CD4-positive, CD25-positive, alpha-beta regulatory T cell (primary cell): Measurements from ENCODE around the gene MMEL1. TPM values are rescaled to one million over a fixed set of nuclear protein-coding genes. Genes with fewer than 3 reads are reported as not detected.
A peak's percentile ranks its signal among the peaks of the same experiment; 100 is the strongest.

Experiments
- ATAC-seq, 2 donors: fragments of 150-1000 bp; cut with Tn5 transposase; one replicate each; pipeline ENCODE4 v1.10.0; 2021; ENCODE audit warnings: low read depth in 2 of 2, moderate number of reproducible peaks in 2 of 2, moderate library complexity in 1 of 2
- DNase-seq, 3 donors: peaks; one replicate each; pipeline versions ENCODE4 v3.0.0 to v3.0.0-alpha.2; 2012 to 2022; ENCODE audit warnings: mixed read lengths in 1 of 3
- H3K27ac ChIP-seq: one replicate; pipeline ENCODE4 v1.7.0; 2013; ENCODE audit warnings: mild to moderate bottlenecking, low read length; ENCODE audit not compliant: insufficient read depth, poor library complexity, severe bottlenecking
- H3K27me3 ChIP-seq: one replicate; pipeline ENCODE4 v1.7.0; 2013; ENCODE audit warnings: low read length; ENCODE audit not compliant: control insufficient read depth, insufficient read depth
- H3K36me3 ChIP-seq: one replicate; pipeline ENCODE4 v1.7.0; 2013; ENCODE audit warnings: mild to moderate bottlenecking, low read length, moderate library complexity; ENCODE audit not compliant: control insufficient read depth, insufficient read depth
- H3K4me1 ChIP-seq: 2 replicates; pipeline ENCODE4 v1.7.0; 2013; ENCODE audit warnings: mild to moderate bottlenecking, low read length; ENCODE audit not compliant: insufficient read depth, control insufficient read depth, poor library complexity, severe bottlenecking
- H3K4me3 ChIP-seq: one replicate; pipeline ENCODE4 v1.7.0; 2013; ENCODE audit warnings: low read depth, mild to moderate bottlenecking, low read length, moderate library complexity
- H3K9me3 ChIP-seq, 2 experiments: 1 replicate in 1 of 2; 2 replicates in 1 of 2; pipeline ENCODE4 v1.7.0; 2013; ENCODE audit warnings: low read length in 2 of 2, mild to moderate bottlenecking in 1 of 2, moderate library complexity in 1 of 2; ENCODE audit not compliant: control insufficient read depth in 2 of 2
- H3K27ac Mint-ChIP-seq, 3 donors: one replicate each; pipeline ENCODE4 v1.8.0; 2020 to 2022; ENCODE audit warnings: mild to moderate bottlenecking in 3 of 3, mixed read lengths in 3 of 3, moderate library complexity in 2 of 3
- H3K27me3 Mint-ChIP-seq: one replicate; pipeline ENCODE4 v1.8.0; 2022; ENCODE audit warnings: mild to moderate bottlenecking, mixed read lengths
- H3K36me3 Mint-ChIP-seq: one replicate; pipeline ENCODE4 v1.8.0; 2020; ENCODE audit warnings: mixed read lengths
- H3K4me1 Mint-ChIP-seq, 4 donors: one replicate each; pipeline ENCODE4 v1.8.0; 2020 to 2022; ENCODE audit warnings: mixed read lengths in 4 of 4, mild to moderate bottlenecking in 1 of 4
- H3K4me3 Mint-ChIP-seq, 4 donors: one replicate each; pipeline ENCODE4 v1.8.0; 2020 to 2022; ENCODE audit warnings: mild to moderate bottlenecking in 4 of 4, mixed read lengths in 4 of 4, moderate library complexity in 3 of 4
- H3K9me3 Mint-ChIP-seq, 7 donors: one replicate each; pipeline ENCODE4 v1.8.0; 2020 to 2022; ENCODE audit warnings: mixed read lengths in 7 of 7, mild to moderate bottlenecking in 3 of 7, moderate library complexity in 2 of 7
- polyA plus RNA-seq, 4 donors: library from polyadenylated mRNA; unstranded; fragments of 300-500 nt; fragmentation: Illumina TruSeq; gene quantifications; one replicate each; pipeline ENCODE4 v1.2.3, GENCODE V29; 2021
- total RNA-seq: library from RNA; stranded (reverse); gene quantifications from one replicate; pipeline ENCODE4 v1.2.3, GENCODE V29; 2022

Gene MMEL1
- total and polyA plus RNA-seq, 5 donors from 2014 or later, result 0.79 to 18.1 (median 15.2) TPM

- Histone ChIP-seq H3K27ac (no peak overlapping the region), H3K36me3 (peaks cover 4% of the 10 kb centered on the region), H3K9me3 (no peaks in the 10 kb centered on the region), H3K4me3 (no peak overlapping the region), H3K4me1 (peaks cover 36% of the 10 kb centered on the region), H3K27me3 (no peaks in the 10 kb centered on the region)
- H3K27me3 Mint-ChIP-seq, result no peaks in the 10 kb centered on the region
- H3K36me3 Mint-ChIP-seq, result no peaks in the 10 kb centered on the region
- no peak for ATAC-seq
- no peak for DNase-seq
- H3K9me3 Mint-ChIP-seq, result no peaks in the 10 kb centered on the region
- H3K4me3 Mint-ChIP-seq, result peak overlapping the region; percentile 32 to 76 (median 52)
- peaks cover 7 to 33% (median 15%) of the 10 kb centered on the region in 4 donors for H3K4me1 Mint-ChIP-seq
- no peak overlapping the region for H3K27ac Mint-ChIP-seq
Measured at GRCh38 chr1:2588661-2589430, 44.0 kb downstream of the MMEL1 start.

GRCh38 chr1:2587860-2588571 lies 44.8 kb downstream of the MMEL1 start:
- no peaks in the 10 kb centered on the region for H3K9me3 ChIP-seq
- Mint-ChIP-seq H3K27me3 (no peaks in the 10 kb centered on the region), H3K9me3 (no peaks in the 10 kb centered on the region), H3K27ac (no peak overlapping the region), H3K4me1 (peaks cover 15 to 41% (median 22%) of the 10 kb centered on the region in 4 donors), H3K4me3 (peak overlapping the region; percentile 68 to 90 (median 84)), H3K36me3 (no peaks in the 10 kb centered on the region)
- ATAC-seq (no peak), DNase-seq (no peak)
- H3K4me1 ChIP-seq, result peaks cover 41% of the 10 kb centered on the region
- peaks cover 4% of the 10 kb centered on the region for H3K36me3 ChIP-seq
- H3K4me3 ChIP-seq, result no peak overlapping the region
- H3K27me3 ChIP-seq, result no peaks in the 10 kb centered on the region
- peak overlapping the region; percentile 1 for H3K27ac ChIP-seq

DNA sequence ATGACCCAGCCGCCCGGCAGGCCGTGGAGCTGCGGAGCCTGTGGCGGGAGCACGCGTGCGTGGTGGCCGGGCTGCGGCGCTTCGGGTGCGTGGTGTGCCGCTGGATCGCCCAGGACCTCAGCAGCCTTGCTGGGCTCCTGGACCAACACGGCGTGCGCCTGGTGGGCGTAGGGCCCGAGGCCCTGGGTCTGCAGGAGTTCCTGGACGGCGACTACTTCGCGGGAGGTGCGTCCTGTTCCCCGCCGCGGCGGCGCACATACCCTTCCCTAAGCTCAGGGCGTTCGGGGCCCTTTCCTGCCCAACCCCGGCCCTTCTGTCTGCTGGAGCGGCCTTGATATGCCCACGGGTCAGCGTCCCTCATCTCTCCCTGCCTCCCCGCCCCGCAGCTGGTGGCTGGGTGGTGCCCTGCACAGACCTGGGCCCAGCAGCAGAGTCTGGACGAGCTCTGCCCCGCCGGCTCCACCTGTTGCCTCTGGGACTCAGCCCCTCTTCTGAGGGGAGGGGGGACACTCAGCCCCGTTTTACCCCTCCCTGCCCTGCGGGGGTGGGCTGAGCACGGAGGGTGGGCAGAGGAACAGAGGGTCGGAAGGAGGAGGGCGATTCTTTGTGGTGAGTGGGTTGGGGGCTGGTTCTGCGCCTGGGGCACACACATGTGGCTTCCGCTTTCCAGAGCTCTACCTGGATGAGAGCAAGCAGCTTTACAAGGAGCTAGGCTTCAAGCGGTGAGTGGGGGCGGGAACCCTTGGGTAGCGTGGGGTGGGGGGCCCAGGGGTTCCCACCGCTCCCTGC lies 45.6 kb downstream of the MMEL1 start:
- Histone ChIP-seq H3K27me3 (no peaks in the 10 kb centered on the region), H3K36me3 (peaks cover 4% of the 10 kb centered on the region), H3K4me3 (no peak overlapping the region), H3K27ac (peak overlapping the region; percentile 98), H3K9me3 (no peaks in the 10 kb centered on the region), H3K4me1 (peaks cover 48% of the 10 kb centered on the region)
- Mint-ChIP-seq H3K27ac (peak overlapping the region in 1 of 3 donors; percentile 44), H3K4me3 (peak overlapping the region; percentile 68 to 90 (median 84)), H3K36me3 (no peaks in the 10 kb centered on the region), H3K9me3 (no peaks in the 10 kb centered on the region), H3K27me3 (no peaks in the 10 kb centered on the region), H3K4me1 (peaks cover 16 to 45% (median 26%) of the 10 kb centered on the region in 4 donors)
- ATAC-seq (no peak), DNase-seq (peak in 1 of 3 donors; percentile 57)

- Histone ChIP-seq H3K9me3 (no peaks in the 10 kb centered on the region), H3K4me1 (peaks cover 53% of the 10 kb centered on the region), H3K4me3 (peak within 1 kb of the TSS; percentile 82), H3K27ac (peak within 1 kb of the TSS; percentile 98), H3K36me3 (peaks cover 4% of the 10 kb centered on the region), H3K27me3 (no peaks in the 10 kb centered on the region)
- peak within 1 kb of the TSS; percentile 90 to 97 (median 94) for H3K4me3 Mint-ChIP-seq
- peak within 1 kb of the TSS; percentile 95 to 99 (median 98) for H3K27ac Mint-ChIP-seq
- H3K36me3 Mint-ChIP-seq, result peaks cover 3% of the 10 kb centered on the region
- ATAC-seq (peak; percentile 72), DNase-seq (peak; percentile 94 to 98 (median 95))
- H3K9me3 Mint-ChIP-seq, result peaks cover 0 to 3% (median 0%) of the 10 kb centered on the region in 7 donors
- peaks cover 18 to 53% (median 33%) of the 10 kb centered on the region in 4 donors for H3K4me1 Mint-ChIP-seq
- H3K27me3 Mint-ChIP-seq, result no peaks in the 10 kb centered on the region
Measured at GRCh38 chr1:2586154-2587070, 46.4 kb downstream of the MMEL1 start, which contains the start of gene PRXL2B. PRXL2B (plus strand) TSS chr1:2586777; CDS start chr1:2586886, 109 bp downstream.

GRCh38 chr1:2585318-2586092 lies 47.3 kb downstream of the MMEL1 start:
- Mint-ChIP-seq H3K9me3 (peaks cover 0 to 3% (median 0%) of the 10 kb centered on the region in 7 donors), H3K36me3 (peaks cover 4% of the 10 kb centered on the region), H3K4me1 (peaks cover 19 to 59% (median 39%) of the 10 kb centered on the region in 4 donors), H3K27me3 (no peaks in the 10 kb centered on the region), H3K4me3 (peak overlapping the region; percentile 90 to 97 (median 94)), H3K27ac (peak overlapping the region; percentile 93 to 99 (median 98))
- Histone ChIP-seq H3K4me3 (peak overlapping the region; percentile 82), H3K4me1 (peaks cover 62% of the 10 kb centered on the region), H3K27ac (peak overlapping the region; percentile 98), H3K9me3 (no peaks in the 10 kb centered on the region), H3K27me3 (no peaks in the 10 kb centered on the region), H3K36me3 (peaks cover 4% of the 10 kb centered on the region)
- DNase-seq (peak; percentile 64 to 87 (median 79)), ATAC-seq (peak; percentile 43 to 45)

DNA sequence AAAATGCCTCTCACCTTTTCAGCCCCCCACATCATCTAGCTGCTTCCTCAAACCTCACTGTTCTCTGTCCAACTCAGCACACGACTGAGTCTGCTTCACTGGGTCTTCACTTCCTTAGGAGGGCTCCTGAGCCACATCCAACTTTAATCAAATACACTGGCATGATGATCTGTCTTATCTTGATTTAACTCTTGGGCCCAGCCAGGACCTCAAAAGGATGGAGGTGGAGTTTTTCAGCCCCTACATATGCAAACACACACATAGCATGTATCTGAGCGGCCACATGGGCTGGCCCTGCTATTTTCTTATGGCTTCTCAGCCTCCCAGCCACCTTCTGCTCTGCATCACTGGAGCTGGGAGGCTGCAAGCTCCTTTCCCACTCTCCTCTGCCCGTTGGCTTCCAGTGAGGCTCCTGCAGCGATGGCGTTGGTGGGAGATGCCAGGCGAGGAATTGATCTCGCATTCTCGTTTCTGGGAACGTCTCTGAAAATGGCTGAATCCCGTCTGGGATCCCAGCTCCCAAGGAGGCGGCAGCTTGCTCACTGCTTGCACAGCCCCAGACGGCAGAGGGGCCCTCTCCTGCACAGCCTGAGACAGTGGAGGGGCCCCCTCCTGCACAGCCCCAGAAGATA lies 48.0 kb downstream of the MMEL1 start:
- H3K9me3 ChIP-seq, result no peaks in the 10 kb centered on the region
- Mint-ChIP-seq H3K27ac (peak overlapping the region; percentile 93 to 99 (median 98)), H3K36me3 (peaks cover 4% of the 10 kb centered on the region), H3K4me1 (peaks cover 19 to 62% (median 43%) of the 10 kb centered on the region in 4 donors), H3K9me3 (peaks cover 0 to 3% (median 0%) of the 10 kb centered on the region in 7 donors), H3K27me3 (no peaks in the 10 kb centered on the region), H3K4me3 (peak overlapping the region; percentile 90 to 97 (median 94))
- no peak for ATAC-seq
- H3K27ac ChIP-seq, result peak overlapping the region; percentile 98
- H3K36me3 ChIP-seq, result peaks cover 4% of the 10 kb centered on the region
- H3K4me3 ChIP-seq, result peak overlapping the region; percentile 61
- DNase-seq, result peak in 2 of 3 donors; percentile 12 to 30
- no peaks in the 10 kb centered on the region for H3K27me3 ChIP-seq
- peaks cover 65% of the 10 kb centered on the region for H3K4me1 ChIP-seq
